HG02571 (cell line): Measurements from ENCODE around the gene TMEM130.
"Not testable (repeated sequence)": the region's sequence is repeated elsewhere in the genome, so short reads cannot be mapped to it uniquely, and the experiment has no call there.

ENCODE experiments used
- ATAC-seq: cut with Tn5 transposase; IDR thresholded peaks from one replicate; pipeline ENCODE4 v1.9.1; 2021; ENCODE audit warnings: mild to moderate bottlenecking, moderate library complexity; ENCODE audit not compliant: unreplicated experiment

Gene TMEM130

GRCh38 chr7:98852826-98853225 is 17.0 kb downstream of the TMEM130 start:
- ATAC-seq: no peak

GRCh38 chr7:98848918-98849317 is 20.9 kb downstream of the TMEM130 start:
- ATAC-seq: no peak

- ATAC-seq: not testable (repeated sequence)
Observed at GRCh38 chr7:98842552-98842951, 27.3 kb downstream of the TMEM130 start.

- no peak for ATAC-seq
Observed at GRCh38 chr7:98841179-98841997, 28.4 kb downstream of the TMEM130 start.

GRCh38 chr7:98840722-98841121 is 29.1 kb downstream of the TMEM130 start:
- ATAC-seq: no peak

- no peak for ATAC-seq
Observed at GRCh38 chr7:98840096-98840495, 29.7 kb downstream of the TMEM130 start.

GRCh38 chr7:98837630-98837972 is 32.2 kb downstream of the TMEM130 start:
- no peak for ATAC-seq

- no peak for ATAC-seq
Observed at GRCh38 chr7:98836811-98837629, 32.8 kb downstream of the TMEM130 start.

- ATAC-seq: no peak
Observed at GRCh38 chr7:98834949-98835348, 34.9 kb downstream of the TMEM130 start.

GRCh38 chr7:98833022-98833421 is 36.8 kb downstream of the TMEM130 start:
- no peak for ATAC-seq

GRCh38 chr7:98831641-98832221 is 38.1 kb downstream of the TMEM130 start:
- ATAC-seq: no peak

GRCh38 chr7:98830972-98831548 is 38.8 kb downstream of the TMEM130 start:
- no peak for ATAC-seq

GRCh38 chr7:98828368-98828767 is 41.4 kb downstream of the TMEM130 start:
- ATAC-seq: no peak

- no peak for ATAC-seq
Observed at GRCh38 chr7:98827258-98827657, 42.6 kb downstream of the TMEM130 start.

- no peak for ATAC-seq
Observed at GRCh38 chr7:98826811-98827231, 43.0 kb downstream of the TMEM130 start.

GRCh38 chr7:98826387-98826786 is 43.4 kb downstream of the TMEM130 start:
- no peak for ATAC-seq

GRCh38 chr7:98823226-98823625 is 46.6 kb downstream of the TMEM130 start:
- ATAC-seq: no peak

GRCh38 chr7:98821348-98821747 is 48.5 kb downstream of the TMEM130 start:
- ATAC-seq: no peak

- no peak for ATAC-seq
Observed at GRCh38 chr7:98816967-98817710, 52.7 kb downstream of the TMEM130 start.

- ATAC-seq: no peak
Observed at GRCh38 chr7:98816241-98816640, 53.6 kb downstream of the TMEM130 start.

- ATAC-seq: no peak
Observed at GRCh38 chr7:98815313-98815712, 54.5 kb downstream of the TMEM130 start.
